ENCODE data around the gene NOD1.

NOD1 gene

DNA sequence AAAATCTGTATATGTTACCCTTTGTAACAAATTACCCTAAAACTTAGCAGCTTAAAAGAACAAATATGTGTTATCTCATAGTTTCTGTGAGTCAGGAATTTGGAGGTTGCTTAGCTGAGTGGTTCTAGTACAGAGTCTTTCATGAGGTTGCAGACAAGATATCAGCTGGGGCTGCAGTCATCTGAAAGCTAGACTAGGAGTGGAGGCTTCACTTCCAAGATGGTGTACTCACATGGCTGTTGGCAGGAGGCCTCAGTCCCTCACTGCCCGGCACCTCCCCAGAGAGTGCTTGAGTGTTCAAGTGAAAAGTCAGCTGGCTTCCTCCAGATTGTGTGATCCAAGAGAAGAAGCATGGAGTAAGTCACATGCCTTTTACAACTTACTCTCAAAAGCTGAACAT, 42.9 kb upstream of the NOD1 start:
- no peak overlapping the region for H3K27ac ChIP-seq (replicated peaks)
- no peak for DNase-seq (ENCODE audit: low read depth in 1 of 2, low spot score in 1 of 2)
- no peaks in the 10 kb centered on the region for H3K27me3 ChIP-seq (ENCODE audit: insufficient read depth, poor library complexity, severe bottlenecking)
- H3K4me3 ChIP-seq (replicated peaks; ENCODE audit: insufficient read depth, low read length) = no peak overlapping the region
- TF ChIP-seq POLR2AphosphoS5 (IDR thresholded peaks at IDR 0.05; ENCODE audit: low read depth) = no peak
- TF ChIP-seq, protein P1, sequence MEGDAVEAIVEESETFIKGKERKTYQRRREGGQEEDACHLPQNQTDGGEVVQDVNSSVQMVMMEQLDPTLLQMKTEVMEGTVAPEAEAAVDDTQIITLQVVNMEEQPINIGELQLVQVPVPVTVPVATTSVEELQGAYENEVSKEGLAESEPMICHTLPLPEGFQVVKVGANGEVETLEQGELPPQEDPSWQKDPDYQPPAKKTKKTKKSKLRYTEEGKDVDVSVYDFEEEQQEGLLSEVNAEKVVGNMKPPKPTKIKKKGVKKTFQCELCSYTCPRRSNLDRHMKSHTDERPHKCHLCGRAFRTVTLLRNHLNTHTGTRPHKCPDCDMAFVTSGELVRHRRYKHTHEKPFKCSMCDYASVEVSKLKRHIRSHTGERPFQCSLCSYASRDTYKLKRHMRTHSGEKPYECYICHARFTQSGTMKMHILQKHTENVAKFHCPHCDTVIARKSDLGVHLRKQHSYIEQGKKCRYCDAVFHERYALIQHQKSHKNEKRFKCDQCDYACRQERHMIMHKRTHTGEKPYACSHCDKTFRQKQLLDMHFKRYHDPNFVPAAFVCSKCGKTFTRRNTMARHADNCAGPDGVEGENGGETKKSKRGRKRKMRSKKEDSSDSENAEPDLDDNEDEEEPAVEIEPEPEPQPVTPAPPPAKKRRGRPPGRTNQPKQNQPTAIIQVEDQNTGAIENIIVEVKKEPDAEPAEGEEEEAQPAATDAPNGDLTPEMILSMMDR (IDR thresholded peaks at IDR 0.05; ENCODE audit: insufficient read depth, low read length) = no peak
- TF ChIP-seq SPI1 (IDR thresholded peaks at IDR 0.05; ENCODE audit: borderline replicate concordance, low read depth) = no peak

GRCh38 chr7:30519122-30519521, 40.5 kb upstream of the NOD1 start:
- Histone ChIP-seq H3K27me3 (ENCODE audit: insufficient read depth, poor library complexity, severe bottlenecking) (no peaks in the 10 kb centered on the region), H3K4me3 (replicated peaks; ENCODE audit: insufficient read depth, low read length) (no peak overlapping the region), H3K27ac (replicated peaks) (no peak overlapping the region)
- DNase-seq (ENCODE audit: low read depth in 1 of 2, low spot score in 1 of 2) = no peak
- TF ChIP-seq SPI1 (IDR thresholded peaks at IDR 0.05; ENCODE audit: borderline replicate concordance, low read depth) = no peak
- TF ChIP-seq, protein P1 (IDR thresholded peaks at IDR 0.05; ENCODE audit: insufficient read depth, low read length) = no peak
- no peak for TF ChIP-seq POLR2AphosphoS5 (IDR thresholded peaks at IDR 0.05; ENCODE audit: low read depth)
- no peak for TF ChIP-seq REST (IDR thresholded peaks at IDR 0.05; ENCODE audit: insufficient replicate concordance, low read depth)
- no peak for TF ChIP-seq GABPA (IDR thresholded peaks at IDR 0.05; ENCODE audit: low read depth)

DNA sequence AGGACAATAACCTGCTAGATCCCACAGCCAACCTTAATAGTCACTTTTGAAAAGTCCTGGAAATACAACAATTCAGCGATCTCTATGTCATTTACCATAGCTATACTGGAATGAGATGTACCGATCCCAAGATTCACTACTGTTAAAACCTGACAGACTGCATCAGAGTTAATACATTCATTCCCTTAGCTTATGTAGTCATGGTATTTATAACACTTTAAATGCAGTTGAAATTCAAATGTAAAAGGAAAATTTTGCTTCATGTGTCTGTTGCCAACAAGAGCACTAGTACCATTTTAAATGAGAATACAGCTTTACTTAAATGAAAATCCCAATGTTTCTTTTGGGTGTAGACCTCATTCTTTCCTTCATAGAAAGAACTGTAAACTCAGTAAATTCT, 37.2 kb upstream of the NOD1 start:
- H3K27ac ChIP-seq (replicated peaks) = no peak overlapping the region
- no peak for TF ChIP-seq REST (IDR thresholded peaks at IDR 0.05; ENCODE audit: insufficient replicate concordance, low read depth)
- TF ChIP-seq, protein P1 (IDR thresholded peaks at IDR 0.05; ENCODE audit: insufficient read depth, low read length) = no peak
- no peak for TF ChIP-seq GABPA (IDR thresholded peaks at IDR 0.05; ENCODE audit: low read depth)
- no peak for TF ChIP-seq SPI1 (IDR thresholded peaks at IDR 0.05; ENCODE audit: borderline replicate concordance, low read depth)
- no peak for TF ChIP-seq POLR2AphosphoS5 (IDR thresholded peaks at IDR 0.05; ENCODE audit: low read depth)
- no peak for DNase-seq (ENCODE audit: low read depth in 1 of 2, low spot score in 1 of 2)

DNA sequence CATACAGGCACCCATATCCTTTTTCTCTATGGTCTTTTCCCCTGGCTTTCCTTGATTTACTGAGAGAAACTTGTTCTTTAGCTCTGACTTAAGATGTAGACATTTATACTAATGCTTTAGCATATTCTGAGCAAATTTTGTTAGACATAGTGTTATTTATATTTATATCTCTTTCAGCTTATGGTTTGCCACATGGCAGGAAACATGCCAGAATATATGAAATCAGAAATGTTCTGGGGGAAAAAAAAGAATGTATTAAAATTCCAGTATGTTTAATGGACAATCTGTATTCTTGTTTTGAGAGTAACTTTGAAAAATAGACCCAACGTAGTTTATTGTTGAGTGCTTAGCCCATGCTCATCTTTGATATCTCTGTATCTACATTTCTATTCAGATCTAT, 36.2 kb upstream of the NOD1 start:
- Histone ChIP-seq H3K27me3 (ENCODE audit: insufficient read depth, poor library complexity, severe bottlenecking) (no peaks in the 10 kb centered on the region), H3K4me3 (replicated peaks; ENCODE audit: insufficient read depth, low read length) (no peak overlapping the region), H3K27ac (replicated peaks) (no peak overlapping the region)
- TF ChIP-seq, protein P1 (IDR thresholded peaks at IDR 0.05; ENCODE audit: insufficient read depth, low read length) = no peak
- TF ChIP-seq SPI1 (IDR thresholded peaks at IDR 0.05; ENCODE audit: borderline replicate concordance, low read depth) (no peak), GABPA (IDR thresholded peaks at IDR 0.05; ENCODE audit: low read depth) (no peak), REST (IDR thresholded peaks at IDR 0.05; ENCODE audit: insufficient replicate concordance, low read depth) (no peak), POLR2AphosphoS5 (IDR thresholded peaks at IDR 0.05; ENCODE audit: low read depth) (no peak)
- no peak for DNase-seq (ENCODE audit: low read depth in 1 of 2, low spot score in 1 of 2)

More for the DNA sequence above, 37.2 kb upstream of the NOD1 start:
- Histone ChIP-seq H3K27me3 (ENCODE audit: insufficient read depth, poor library complexity, severe bottlenecking) (no peaks in the 10 kb centered on the region), H3K4me3 (replicated peaks; ENCODE audit: insufficient read depth, low read length) (no peak overlapping the region)
